ENCODE data around the gene KDM4B. TPM values are rescaled to one million over a fixed set of nuclear protein-coding genes. Genes with fewer than 3 reads are reported as not detected.

KDM4B gene
- total and polyA plus RNA-seq, 10 of the 15 experiments (the other 5 are each of a cell fraction or from before 2014, with no cell fraction given), result 0.47 to 49.6 (median 16.2) TPM

DNA sequence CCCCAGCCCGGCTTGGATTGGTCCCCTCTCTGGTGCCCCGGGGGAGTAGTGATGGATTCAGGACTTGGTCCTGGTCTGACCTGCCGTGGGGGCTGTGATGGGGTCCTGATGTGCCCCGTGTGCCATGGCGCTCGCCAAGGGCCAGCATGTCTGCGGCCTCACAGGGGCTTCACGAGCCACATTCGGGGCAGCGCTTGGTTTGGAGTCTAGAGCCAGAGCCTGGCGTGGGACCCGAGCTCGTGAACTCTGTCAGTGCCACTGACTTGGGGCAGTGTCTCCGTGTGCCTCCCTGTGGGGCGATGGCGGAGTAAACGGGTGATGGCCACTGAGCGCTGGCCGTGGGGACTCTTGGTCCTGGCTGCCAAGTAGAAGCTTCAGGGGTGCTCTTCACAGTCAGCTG, 17.1 kb downstream of the KDM4B start:
- BruUV-seq (replicated peaks), result no TSS peak
- DNase-seq (ENCODE audit: low read depth, low spot score), result no peak
- Histone ChIP-seq H3K9ac (ENCODE audit: control insufficient read depth, insufficient read depth, low read length) (no peak overlapping the region), H2AFZ (ENCODE audit: control insufficient read depth, low read depth, low read length) (no peak overlapping the region), H4K20me1 (ENCODE audit: control insufficient read depth, insufficient read depth) (peaks cover 8% of the 10 kb centered on the region), H3K4me3 (no peak overlapping the region), H3K4me2 (ENCODE audit: control insufficient read depth, insufficient read depth) (no peak overlapping the region), H3K27me3 (replicated peaks in 1 of 2; ENCODE audit: control insufficient read depth in 2 of 2, insufficient read depth in 2 of 2, low read length in 1 of 2) (no peaks in the 10 kb centered on the region), H3K79me2 (ENCODE audit: control insufficient read depth, insufficient read depth, low read length) (peaks cover 25% of the 10 kb centered on the region), H3K9me3 (replicated peaks; ENCODE audit: control insufficient read depth, insufficient read depth, low read length) (no peaks in the 10 kb centered on the region), H3K4me1 (ENCODE audit: control insufficient read depth, insufficient read depth, low read length) (peaks cover 3% of the 10 kb centered on the region; the same call in 1 of the 2 replicates), H3K27ac (ENCODE audit: control insufficient read depth, insufficient read depth) (no peak overlapping the region), H3K36me3 (ENCODE audit: control insufficient read depth in 2 of 2, insufficient read depth in 2 of 2, low read length in 1 of 2) (peaks cover 0 to 8% of the 10 kb centered on the region in 2 experiments; a peak in 1 of 4 replicates)
- ChIA-PET RAD21 (ENCODE audit: unreplicated experiment) (no interaction called here), SMC1A (ENCODE audit: uncharacterized antibody, unreplicated experiment) (no interaction called here), CTCF (no interaction called here), POLR2A (no interaction called here)
- 93% methylated on average over 19 of the region's 19 CpGs for WGBS (ENCODE audit: insufficient coverage, insufficient replicate concordance, low lambda C conversion rate, missing lambda C conversion rate)
- TF ChIP-seq CREB1 (IDR thresholded peaks at IDR 0.05; ENCODE audit: low read depth), result no peak
- no peak for TF ChIP-seq NR2C2 (IDR thresholded peaks at IDR 0.05; ENCODE audit: borderline replicate concordance, control insufficient read depth, insufficient read length, low read depth)
- in situ Hi-C loops (cut with MboI), result no loop called here
- intact Hi-C loops (cut with micrococcal nuclease; ENCODE audit: unreplicated experiment), result no loop called here
- no peak for FAIRE-seq
- ATAC-seq, result no peak

DNA sequence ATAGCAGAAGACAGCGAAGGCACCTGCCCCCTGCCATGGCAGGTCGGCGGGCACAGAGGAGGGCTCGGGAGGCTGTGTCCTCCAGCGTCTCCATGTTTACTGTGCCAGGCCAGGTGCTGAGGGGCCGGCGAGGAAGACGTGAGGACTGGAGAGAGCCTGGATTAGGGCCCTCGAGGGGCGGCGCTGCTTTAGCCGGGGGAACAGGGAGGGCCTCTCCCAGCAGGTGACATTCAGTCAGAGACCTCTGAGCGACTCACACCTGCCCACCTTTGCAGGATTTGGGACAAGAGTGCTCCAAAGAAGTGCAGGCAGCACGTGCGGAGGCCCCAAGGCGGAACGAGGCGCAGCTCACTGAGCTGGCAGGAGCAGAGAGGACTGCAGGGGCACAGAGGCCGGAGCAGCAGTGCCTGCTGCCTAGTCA, 17.6 kb downstream of the KDM4B start:
- no peak overlapping the region for H2AFZ ChIP-seq (ENCODE audit: control insufficient read depth, low read depth, low read length)
- ChIA-PET SMC1A (ENCODE audit: uncharacterized antibody, unreplicated experiment) (no interaction called here), POLR2A (no interaction called here), RAD21 (ENCODE audit: unreplicated experiment) (no interaction called here), CTCF (no interaction called here)
- no peaks in the 10 kb centered on the region for H3K9me3 ChIP-seq (replicated peaks; ENCODE audit: control insufficient read depth, insufficient read depth, low read length)
- peaks cover 8% of the 10 kb centered on the region for H4K20me1 ChIP-seq (ENCODE audit: control insufficient read depth, insufficient read depth)
- ATAC-seq (no peak), FAIRE-seq (no peak), DNase-seq (ENCODE audit: low read depth, low spot score) (no peak)
- no peak overlapping the region for H3K27ac ChIP-seq (ENCODE audit: control insufficient read depth, insufficient read depth)
- intact Hi-C loops (cut with micrococcal nuclease; ENCODE audit: unreplicated experiment) (no loop called here), in situ Hi-C loops (cut with MboI) (no loop called here)
- no peak overlapping the region for H3K9ac ChIP-seq (ENCODE audit: control insufficient read depth, insufficient read depth, low read length)
- peaks cover 22% of the 10 kb centered on the region for H3K79me2 ChIP-seq (ENCODE audit: control insufficient read depth, insufficient read depth, low read length)
- H3K4me3 ChIP-seq, result no peak overlapping the region
- no peaks in the 10 kb centered on the region for H3K27me3 ChIP-seq (replicated peaks in 1 of 2; ENCODE audit: control insufficient read depth in 2 of 2, insufficient read depth in 2 of 2, low read length in 1 of 2)
- no peaks in the 10 kb centered on the region for H3K4me1 ChIP-seq (ENCODE audit: control insufficient read depth, insufficient read depth, low read length)
- no TSS peak for BruUV-seq (replicated peaks)
- H3K36me3 ChIP-seq (ENCODE audit: control insufficient read depth in 2 of 2, insufficient read depth in 2 of 2, low read length in 1 of 2), result peaks cover 0 to 8% of the 10 kb centered on the region in 2 experiments; a peak in 1 of 4 replicates
- WGBS (ENCODE audit: insufficient coverage, insufficient replicate concordance, low lambda C conversion rate, missing lambda C conversion rate), result 95% methylated on average over 19 of the region's 19 CpGs
- H3K4me2 ChIP-seq (ENCODE audit: control insufficient read depth, insufficient read depth), result no peak overlapping the region
- TF ChIP-seq NR2C1 (IDR thresholded peaks at IDR 0.05) (no peak), ETV6 (conservative IDR thresholded peaks at IDR 0.05 in 1 of 2, IDR thresholded peaks at IDR 0.05 in 1 of 2; ENCODE audit: borderline replicate concordance in 1 of 2, low read depth in 1 of 2) (no peak), CEBPB (IDR thresholded peaks at IDR 0.05; ENCODE audit: borderline replicate concordance in 1 of 2, low read depth in 2 of 2, low read length in 2 of 2) (no peak), RCOR1 (conservative IDR thresholded peaks at IDR 0.05; ENCODE audit: low read depth, low read length) (no peak), STAT3 (IDR thresholded peaks at IDR 0.05; ENCODE audit: low read depth, low read length) (no peak), SMAD5 (IDR thresholded peaks at IDR 0.05; ENCODE audit: low read depth) (no peak), PAX5 (IDR thresholded peaks at IDR 0.05; ENCODE audit: borderline replicate concordance, low read depth, low read length) (no peak), NR2F1 (conservative IDR thresholded peaks at IDR 0.05) (no peak), HCFC1 (IDR thresholded peaks at IDR 0.05; ENCODE audit: low read length) (no peak)
- TF ChIP-seq, protein P1, sequence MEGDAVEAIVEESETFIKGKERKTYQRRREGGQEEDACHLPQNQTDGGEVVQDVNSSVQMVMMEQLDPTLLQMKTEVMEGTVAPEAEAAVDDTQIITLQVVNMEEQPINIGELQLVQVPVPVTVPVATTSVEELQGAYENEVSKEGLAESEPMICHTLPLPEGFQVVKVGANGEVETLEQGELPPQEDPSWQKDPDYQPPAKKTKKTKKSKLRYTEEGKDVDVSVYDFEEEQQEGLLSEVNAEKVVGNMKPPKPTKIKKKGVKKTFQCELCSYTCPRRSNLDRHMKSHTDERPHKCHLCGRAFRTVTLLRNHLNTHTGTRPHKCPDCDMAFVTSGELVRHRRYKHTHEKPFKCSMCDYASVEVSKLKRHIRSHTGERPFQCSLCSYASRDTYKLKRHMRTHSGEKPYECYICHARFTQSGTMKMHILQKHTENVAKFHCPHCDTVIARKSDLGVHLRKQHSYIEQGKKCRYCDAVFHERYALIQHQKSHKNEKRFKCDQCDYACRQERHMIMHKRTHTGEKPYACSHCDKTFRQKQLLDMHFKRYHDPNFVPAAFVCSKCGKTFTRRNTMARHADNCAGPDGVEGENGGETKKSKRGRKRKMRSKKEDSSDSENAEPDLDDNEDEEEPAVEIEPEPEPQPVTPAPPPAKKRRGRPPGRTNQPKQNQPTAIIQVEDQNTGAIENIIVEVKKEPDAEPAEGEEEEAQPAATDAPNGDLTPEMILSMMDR (IDR thresholded peaks at IDR 0.05 in 2 of 3, conservative IDR thresholded peaks at IDR 0.05 in 1 of 3; ENCODE audit: control insufficient read depth in 2 of 3, extremely low read depth in 1 of 3, insufficient read depth in 1 of 3, low read depth in 3 of 3, low read length in 3 of 3), result no peak
- TF ChIP-seq, protein P2, sequence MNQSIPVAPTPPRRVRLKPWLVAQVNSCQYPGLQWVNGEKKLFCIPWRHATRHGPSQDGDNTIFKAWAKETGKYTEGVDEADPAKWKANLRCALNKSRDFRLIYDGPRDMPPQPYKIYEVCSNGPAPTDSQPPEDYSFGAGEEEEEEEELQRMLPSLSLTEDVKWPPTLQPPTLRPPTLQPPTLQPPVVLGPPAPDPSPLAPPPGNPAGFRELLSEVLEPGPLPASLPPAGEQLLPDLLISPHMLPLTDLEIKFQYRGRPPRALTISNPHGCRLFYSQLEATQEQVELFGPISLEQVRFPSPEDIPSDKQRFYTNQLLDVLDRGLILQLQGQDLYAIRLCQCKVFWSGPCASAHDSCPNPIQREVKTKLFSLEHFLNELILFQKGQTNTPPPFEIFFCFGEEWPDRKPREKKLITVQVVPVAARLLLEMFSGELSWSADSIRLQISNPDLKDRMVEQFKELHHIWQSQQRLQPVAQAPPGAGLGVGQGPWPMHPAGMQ (IDR thresholded peaks at IDR 0.05; ENCODE audit: borderline replicate concordance), result no peak
- TF ChIP-seq, protein P3, sequence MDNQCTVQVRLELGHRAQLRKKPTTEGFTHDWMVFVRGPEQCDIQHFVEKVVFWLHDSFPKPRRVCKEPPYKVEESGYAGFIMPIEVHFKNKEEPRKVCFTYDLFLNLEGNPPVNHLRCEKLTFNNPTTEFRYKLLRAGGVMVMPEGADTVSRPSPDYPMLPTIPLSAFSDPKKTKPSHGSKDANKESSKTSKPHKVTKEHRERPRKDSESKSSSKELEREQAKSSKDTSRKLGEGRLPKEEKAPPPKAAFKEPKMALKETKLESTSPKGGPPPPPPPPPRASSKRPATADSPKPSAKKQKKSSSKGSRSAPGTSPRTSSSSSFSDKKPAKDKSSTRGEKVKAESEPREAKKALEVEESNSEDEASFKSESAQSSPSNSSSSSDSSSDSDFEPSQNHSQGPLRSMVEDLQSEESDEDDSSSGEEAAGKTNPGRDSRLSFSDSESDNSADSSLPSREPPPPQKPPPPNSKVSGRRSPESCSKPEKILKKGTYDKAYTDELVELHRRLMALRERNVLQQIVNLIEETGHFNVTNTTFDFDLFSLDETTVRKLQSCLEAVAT (IDR thresholded peaks at IDR 0.05), result no peak

All from GM12878 (cell line).